OCI-M2 (cell line): ENCODE measurements around the gene OGFR.

Experiments
- DNase-seq: peaks from one replicate; lab custom pipeline; 2025; ENCODE audit not compliant: unreplicated experiment; lab: John Stamatoyannopoulos, UW

The OGFR gene

GRCh38 chr20:62782149-62782892 lies 22.3 kb upstream of the OGFR start:
- DNase-seq: no peak

- DNase-seq: no peak
Measured at GRCh38 chr20:62782893-62783278, 21.7 kb upstream of the OGFR start.

GRCh38 chr20:62784497-62784896 lies 20.1 kb upstream of the OGFR start:
- no peak for DNase-seq

GRCh38 chr20:62785393-62785792 lies 19.2 kb upstream of the OGFR start:
- no peak for DNase-seq

- no peak for DNase-seq
Measured at GRCh38 chr20:62786157-62786556, 18.5 kb upstream of the OGFR start.

GRCh38 chr20:62787321-62787720 lies 17.3 kb upstream of the OGFR start:
- DNase-seq: no peak

GRCh38 chr20:62787866-62788265 lies 16.8 kb upstream of the OGFR start:
- no peak for DNase-seq

- no peak for DNase-seq
Measured at GRCh38 chr20:62788607-62789006, 16.0 kb upstream of the OGFR start.

- no peak for DNase-seq
Measured at GRCh38 chr20:62790075-62790474, 14.6 kb upstream of the OGFR start.

GRCh38 chr20:62791301-62792181 lies 13.1 kb upstream of the OGFR start:
- peak; percentile 85 for DNase-seq

GRCh38 chr20:62792182-62792939 lies 12.3 kb upstream of the OGFR start:
- no peak for DNase-seq

GRCh38 chr20:62792940-62793756 lies 11.5 kb upstream of the OGFR start:
- DNase-seq: no peak

GRCh38 chr20:62793757-62794006 lies 11.0 kb upstream of the OGFR start:
- no peak for DNase-seq

- DNase-seq: peak; percentile 81
Measured at GRCh38 chr20:62794007-62794724, 10.5 kb upstream of the OGFR start.

GRCh38 chr20:62795023-62795761 lies 9.4 kb upstream of the OGFR start:
- peak; percentile 38 for DNase-seq

GRCh38 chr20:62796699-62797491 lies 7.7 kb upstream of the OGFR start:
- DNase-seq: no peak

GRCh38 chr20:62797671-62798532 lies 6.7 kb upstream of the OGFR start:
- DNase-seq: no peak

- DNase-seq: no peak
Measured at GRCh38 chr20:62799036-62799435, 5.6 kb upstream of the OGFR start.
